GM12878 (cell line): ENCODE results near the gene SLC29A2. TPM values are rescaled to one million over a fixed set of nuclear protein-coding genes. Genes with fewer than 3 reads are reported as not detected.

Experiments
- ATAC-seq: fragments of 200-7000 bp; cut with Tn5 transposase; 3 replicates; pipeline ENCODE4 v1.9.1; 2020; ENCODE audit warnings: mild to moderate bottlenecking, moderate library complexity
- BruUV-seq: library from RNA; stranded (reverse); fragments of 400-500 nt; replicated peaks from 2 replicates; lab custom pipeline; 2021; lab: Mats Ljungman, UMichigan
- CTCF ChIA-PET: fragments of 300-600 bp; sonication (Branson Sonifier 250); formaldehyde crosslinking; extraction: SDS; loops from one replicate; lab custom pipeline; 2021; ENCODE audit warnings: inconsistent platforms; lab: Yijun Ruan, JAX
- POLR2A ChIA-PET: fragments of 350-600 bp; formaldehyde crosslinking; extraction: SDS; loops from one replicate; lab custom pipeline; 2021; ENCODE audit warnings: inconsistent platforms; lab: Charles Lee
- RAD21 ChIA-PET: fragments of 300-600 bp; sonication (Branson Sonifier 250); formaldehyde crosslinking; loops from one replicate; lab custom pipeline; 2023; ENCODE audit warnings: antibody characterized with exemption; ENCODE audit not compliant: unreplicated experiment; lab: Charles Lee
- SMC1A ChIA-PET: fragments of 300-600 bp; sonication (Branson Sonifier 250); formaldehyde crosslinking; loops from one replicate; lab custom pipeline; 2023; ENCODE audit not compliant: unreplicated experiment, uncharacterized antibody; lab: Charles Lee
- DNase-seq: peaks from one replicate; pipeline ENCODE4 v3.0.0-alpha.2; 2011; ENCODE audit warnings: low read depth, low spot score
- FAIRE-seq: peaks from 3 replicates; lab custom pipeline; 2011; peaks lifted over from hg19 to GRCh38; lab: Jason Lieb, UNC
- H2AFZ ChIP-seq: 2 replicates; pipeline ENCODE4 v1.6.0; 2011; ENCODE audit warnings: low read depth, low read length, control low read depth; ENCODE audit not compliant: control insufficient read depth
- H3K27ac ChIP-seq: 2 replicates; pipeline ENCODE4 v1.5.1; 2011; ENCODE audit warnings: control low read depth; ENCODE audit not compliant: control insufficient read depth, insufficient read depth
- H3K27me3 ChIP-seq, 2 experiments: replicated peaks in 1 of 2; 2 replicates each; pipeline versions ENCODE4 v1.6.0 to v1.6.1; 2011; ENCODE audit warnings: low read length in 1 of 2; ENCODE audit not compliant: control insufficient read depth in 2 of 2, insufficient read depth in 2 of 2
- H3K36me3 ChIP-seq, 2 experiments: 2 replicates each; pipeline ENCODE4 v1.5.1; 2011; ENCODE audit warnings: low read length in 1 of 2; ENCODE audit not compliant: control insufficient read depth in 2 of 2, insufficient read depth in 2 of 2
- H3K4me1 ChIP-seq: 2 replicates; pipeline ENCODE4 v1.6.1; 2011; ENCODE audit warnings: mild to moderate bottlenecking, low read length, moderate library complexity, mixed read lengths; ENCODE audit not compliant: control insufficient read depth, insufficient read depth
- H3K4me2 ChIP-seq: 2 replicates; pipeline ENCODE4 v1.6.0; 2011; ENCODE audit warnings: control low read depth; ENCODE audit not compliant: control insufficient read depth, insufficient read depth
- H3K4me3 ChIP-seq: fragments of 200-600 bp; sonication (generic); 2 replicates; pipeline ENCODE4 v1.5.1; 2016
- H3K79me2 ChIP-seq: 2 replicates; pipeline ENCODE4 v1.6.0; 2011; ENCODE audit warnings: low read length; ENCODE audit not compliant: control insufficient read depth, insufficient read depth
- H3K9ac ChIP-seq: 2 replicates; pipeline ENCODE4 v1.8.0; 2011; ENCODE audit warnings: low read length, control low read depth, mixed read lengths; ENCODE audit not compliant: control insufficient read depth, insufficient read depth
- H3K9me3 ChIP-seq: replicated peaks from 3 replicates; pipeline ENCODE4 v1.5.1; 2011; ENCODE audit warnings: mild to moderate bottlenecking, low read length; ENCODE audit not compliant: control insufficient read depth, insufficient read depth
- H4K20me1 ChIP-seq: 2 replicates; pipeline ENCODE4 v1.6.0; 2011; ENCODE audit not compliant: control insufficient read depth, insufficient read depth
- DPF2 ChIP-seq: fragments of 450-650 bp; IDR thresholded peaks from 2 replicates; pipeline ENCODE4 v1.6.1; 2017; ENCODE audit warnings: mild to moderate bottlenecking
- ETV6 ChIP-seq, 2 experiments: fragments of 450-650 bp in 1 of 2; IDR thresholded peaks in 1 of 2; conservative IDR thresholded peaks in 1 of 2; 2 replicates each; pipeline ENCODE4 v1.6.1; 2014; ENCODE audit warnings: antibody characterized with exemption in 1 of 2, borderline replicate concordance in 1 of 2, low read depth in 1 of 2, mild to moderate bottlenecking in 1 of 2, moderate library complexity in 1 of 2
- SUPT20H ChIP-seq: IDR thresholded peaks from 2 replicates; pipeline ENCODE4 v1.6.1; 2011; ENCODE audit warnings: low read depth, mild to moderate bottlenecking, low read length, moderate library complexity, borderline replicate concordance; ENCODE audit not compliant: control insufficient read depth
- WGBS: methylation state at CpG from one replicate; pipeline ENCODE4 v1.1.6; 2016; ENCODE audit warnings: low lambda C conversion rate; ENCODE audit not compliant: insufficient replicate concordance, insufficient coverage; ENCODE audit errors: missing lambda C conversion rate; 5-methylcytosine and 5-hydroxymethylcytosine counted together
- in situ Hi-C: fragments of 300-500 bp; cut with MboI; formaldehyde crosslinking; loops from 9 replicates; pipeline ENCODE4 v1.14.3; 2018; ENCODE audit warnings: mixed read lengths
- intact Hi-C: fragments of 100-400 bp; cut with micrococcal nuclease; formaldehyde crosslinking; loops from one replicate; pipeline ENCODE4 v1.14.2; 2022; ENCODE audit not compliant: unreplicated experiment
- polyA plus RNA-seq, 11 experiments: library from polyadenylated mRNA; depleted of rRNA in 4 of 11; unstranded in 6 of 11; stranded (reverse) in 5 of 11; fragments of >200 nt; fragmentation: Nextera tagmentation in 4 of 11; fragmentation: Illumina TruSeq in 1 of 11; extraction: Ambion mirVana in 4 of 11; extraction: Trizol in 1 of 11; gene quantifications; 1 replicate in 1 of 11; 2 replicates in 10 of 11; pipeline versions ENCODE4 v1.2.1 to v1.2.3, GENCODE V29; 2011 to 2016; ENCODE audit warnings: inconsistent platforms in 2 of 11, missing spikeins in 2 of 11, low read depth in 1 of 11
- total RNA-seq, 4 experiments: library from RNA; depleted of rRNA in 3 of 4; stranded (reverse); fragments of >200 nt in 3 of 4; fragmentation: Illumina TruSeq in 1 of 4; extraction: Trizol in 1 of 4; gene quantifications; 2 replicates each; pipeline versions ENCODE4 v1.2.1 to v1.2.3, GENCODE V29; 2013 to 2021
- TF ChIP-seq, protein P1 (sequence below): IDR thresholded peaks from 2 replicates; pipeline ENCODE4 v1.6.1; 2012; ENCODE audit warnings: low read length, inconsistent platforms
- TF ChIP-seq, protein P2 (sequence below): fragments of 450-650 bp; IDR thresholded peaks from 2 replicates; pipeline ENCODE4 v1.6.1; 2017; ENCODE audit warnings: borderline replicate concordance

Gene SLC29A2
- total and polyA plus RNA-seq, 10 of the 15 experiments (the other 5 are each of a cell fraction or from before 2014, with no cell fraction given): 0.27 to 7.5 (median 2.2) TPM

GRCh38 chr11:66366844-66367477 is 4.6 kb downstream of the SLC29A2 start:
- H2AFZ ChIP-seq: no peak overlapping the region
- RAD21 ChIA-PET: interaction anchor here (1.1 kb wide), 1 partner anchor 55 kb away, joined by 5 read pairs; no protein-coding TSS in a partner anchor
- SMC1A ChIA-PET: interaction anchor here (1.2 kb wide), 1 partner anchor 23 kb away, joined by 3 read pairs; no protein-coding TSS in a partner anchor
- peaks cover 0 to 2% of the 10 kb centered on the region in 2 experiments; a peak in 2 of 4 replicates for H3K36me3 ChIP-seq
- H3K9ac ChIP-seq: no peak overlapping the region
- no peak overlapping the region for H3K4me2 ChIP-seq
- no peaks in the 10 kb centered on the region for H4K20me1 ChIP-seq
- no TSS peak for BruUV-seq
- H3K4me1 ChIP-seq: no peaks in the 10 kb centered on the region; the same call in 1 of the 2 replicates
- in situ Hi-C loops (no loop called here), intact Hi-C loops (no loop called here)
- H3K27me3 ChIP-seq: no peaks in the 10 kb centered on the region
- H3K79me2 ChIP-seq: no peaks in the 10 kb centered on the region; the same call in none of the 2 replicates
- no peak for ATAC-seq
- POLR2A ChIA-PET: interaction anchor here (0.5 to 0.6 kb wide), 2 partner anchors 18 to 413 kb away, joined by 3 read pairs; no protein-coding TSS in a partner anchor
- 70% methylated on average over 8 of the region's 8 CpGs for WGBS
- no peak overlapping the region for H3K27ac ChIP-seq
- no peak for TF ChIP-seq ETV6 (conservative IDR thresholded peaks at IDR 0.05 in 1 of 2, IDR thresholded peaks at IDR 0.05 in 1 of 2; ENCODE audit: borderline replicate concordance in 1 of 2, low read depth in 1 of 2)
- TF ChIP-seq, protein P1, sequence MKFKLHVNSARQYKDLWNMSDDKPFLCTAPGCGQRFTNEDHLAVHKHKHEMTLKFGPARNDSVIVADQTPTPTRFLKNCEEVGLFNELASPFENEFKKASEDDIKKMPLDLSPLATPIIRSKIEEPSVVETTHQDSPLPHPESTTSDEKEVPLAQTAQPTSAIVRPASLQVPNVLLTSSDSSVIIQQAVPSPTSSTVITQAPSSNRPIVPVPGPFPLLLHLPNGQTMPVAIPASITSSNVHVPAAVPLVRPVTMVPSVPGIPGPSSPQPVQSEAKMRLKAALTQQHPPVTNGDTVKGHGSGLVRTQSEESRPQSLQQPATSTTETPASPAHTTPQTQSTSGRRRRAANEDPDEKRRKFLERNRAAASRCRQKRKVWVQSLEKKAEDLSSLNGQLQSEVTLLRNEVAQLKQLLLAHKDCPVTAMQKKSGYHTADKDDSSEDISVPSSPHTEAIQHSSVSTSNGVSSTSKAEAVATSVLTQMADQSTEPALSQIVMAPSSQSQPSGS: no peak
- no peak for TF ChIP-seq SUPT20H
- no peak for TF ChIP-seq DPF2
- TF ChIP-seq, protein P2, sequence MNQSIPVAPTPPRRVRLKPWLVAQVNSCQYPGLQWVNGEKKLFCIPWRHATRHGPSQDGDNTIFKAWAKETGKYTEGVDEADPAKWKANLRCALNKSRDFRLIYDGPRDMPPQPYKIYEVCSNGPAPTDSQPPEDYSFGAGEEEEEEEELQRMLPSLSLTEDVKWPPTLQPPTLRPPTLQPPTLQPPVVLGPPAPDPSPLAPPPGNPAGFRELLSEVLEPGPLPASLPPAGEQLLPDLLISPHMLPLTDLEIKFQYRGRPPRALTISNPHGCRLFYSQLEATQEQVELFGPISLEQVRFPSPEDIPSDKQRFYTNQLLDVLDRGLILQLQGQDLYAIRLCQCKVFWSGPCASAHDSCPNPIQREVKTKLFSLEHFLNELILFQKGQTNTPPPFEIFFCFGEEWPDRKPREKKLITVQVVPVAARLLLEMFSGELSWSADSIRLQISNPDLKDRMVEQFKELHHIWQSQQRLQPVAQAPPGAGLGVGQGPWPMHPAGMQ: no peak
- TF ChIP-seq, all 136 proteins: peak for 0
- CTCF ChIA-PET: interaction anchor here (0.5 to 5.9 kb wide), 7 partner anchors 10 to 830 kb away, joined by 3 to 91 read pairs (median 4); partner anchors contain the start of gene TMEM151A
- no peak for FAIRE-seq
- Histone ChIP-seq H3K9me3 (no peaks in the 10 kb centered on the region), H3K4me3 (no peak overlapping the region)
- no peak for DNase-seq
